ENCODE measurements around the gene PLAAT5. TPM values are rescaled to one million over a fixed set of nuclear protein-coding genes. Genes with fewer than 3 reads are reported as not detected.
"Not testable (repeated sequence)": the region's sequence is repeated elsewhere in the genome, so short reads cannot be mapped to it uniquely, and the experiment has no call there.

PLAAT5 gene
- total RNA-seq (2014; rRNA removed; shearing (Covaris generic)): 0.06 TPM in 1 of 2 replicates, not detected in the other

- Histone ChIP-seq H3K9me3 (replicated peaks) (peaks cover 4% of the 10 kb centered on the region; the same call in 1 of the 2 replicates), H3K27ac (peak within 1 kb of the TSS; percentile 57; the same call in 1 of the 2 replicates), H3K4me3 (no peak within 1 kb of the TSS), H3K36me3 (no peaks in the 10 kb centered on the region), H3K4me1 (peaks cover 23% of the 10 kb centered on the region), H3K27me3 (no peaks in the 10 kb centered on the region)
- no peak for DNase-seq
Observed at GRCh38 chr11:63490551-63491239, at the start of gene PLAAT5. Gene PLAAT5 (minus strand): TSS chr11:63491167. CDS start chr11:63491034, 133 bp downstream.

GRCh38 chr11:63537293-63538101 lies 46.5 kb upstream of the PLAAT5 start:
- Histone ChIP-seq H3K27me3 (no peaks in the 10 kb centered on the region), H3K27ac (no peak overlapping the region), H3K4me3 (no peak overlapping the region), H3K4me1 (no peaks in the 10 kb centered on the region), H3K36me3 (no peaks in the 10 kb centered on the region), H3K9me3 (replicated peaks) (no peaks in the 10 kb centered on the region)
- no peak for DNase-seq

DNA sequence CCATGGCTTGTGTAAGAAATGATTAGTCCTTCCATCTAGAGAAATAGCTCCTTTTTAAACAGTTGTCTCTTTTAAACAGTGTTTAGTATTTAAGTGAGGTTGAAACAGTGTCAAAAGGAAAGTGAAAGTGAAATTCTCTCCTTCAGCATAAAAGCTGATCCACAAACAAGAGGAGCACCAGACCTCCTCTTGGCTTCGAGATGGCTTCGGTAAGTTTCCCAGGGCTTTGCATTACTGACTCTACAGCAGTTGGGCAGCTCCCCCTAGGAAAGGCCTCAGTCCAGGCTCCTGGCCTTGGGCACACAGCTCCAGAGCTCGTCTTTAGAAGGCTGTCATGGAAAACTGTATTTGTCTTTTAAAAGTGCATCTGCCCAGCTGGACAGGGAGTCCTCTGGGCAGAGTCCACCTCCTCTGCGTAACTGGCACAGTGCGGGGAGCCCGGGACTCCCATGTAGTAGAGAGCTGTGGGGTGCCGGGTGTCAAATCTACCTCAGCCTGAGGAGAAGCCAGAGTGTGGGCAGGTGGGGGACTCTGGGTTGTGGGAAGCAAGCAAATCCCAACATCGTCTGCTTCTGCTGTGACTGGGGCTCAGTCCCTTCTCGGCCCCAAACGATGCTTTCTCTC lies 45.8 kb upstream of the PLAAT5 start, which contains the start of gene PLAAT4:
Gene PLAAT4, plus strand, starts transcription at position 140 of the 624 bp plus-strand sequence. Its CDS starts 61 bp downstream, at position 201.
- Histone ChIP-seq H3K4me3 (no peak within 1 kb of the TSS), H3K27me3 (no peaks in the 10 kb centered on the region), H3K4me1 (no peaks in the 10 kb centered on the region), H3K27ac (no peak within 1 kb of the TSS), H3K36me3 (no peaks in the 10 kb centered on the region), H3K9me3 (replicated peaks) (no peaks in the 10 kb centered on the region)
- peak in 1 of 2 experiments; percentile 15 for DNase-seq

- Histone ChIP-seq H3K9me3 (replicated peaks) (no peaks in the 10 kb centered on the region), H3K27ac (no peak overlapping the region), H3K27me3 (no peaks in the 10 kb centered on the region), H3K36me3 (no peaks in the 10 kb centered on the region), H3K4me3 (no peak overlapping the region), H3K4me1 (peaks cover 5% of the 10 kb centered on the region; the same call in 1 of the 2 replicates)
- DNase-seq: no peak
Observed at GRCh38 chr11:63535734-63536133, 44.8 kb upstream of the PLAAT5 start.

- H3K27me3 ChIP-seq: no peaks in the 10 kb centered on the region
- peaks cover 5% of the 10 kb centered on the region; the same call in 1 of the 2 replicates for H3K4me1 ChIP-seq
- H3K4me3 ChIP-seq: no peak overlapping the region
- no peaks in the 10 kb centered on the region for H3K9me3 ChIP-seq (replicated peaks)
- no peak for DNase-seq
- H3K27ac ChIP-seq: no peak overlapping the region
- H3K36me3 ChIP-seq: no peaks in the 10 kb centered on the region
Observed at GRCh38 chr11:63534895-63535461, 44.0 kb upstream of the PLAAT5 start.

- Histone ChIP-seq H3K9me3 (replicated peaks) (no peaks in the 10 kb centered on the region), H3K36me3 (no peaks in the 10 kb centered on the region), H3K27me3 (no peaks in the 10 kb centered on the region), H3K27ac (no peak overlapping the region), H3K4me3 (no peak overlapping the region), H3K4me1 (peaks cover 5% of the 10 kb centered on the region; the same call in 1 of the 2 replicates)
- no peak for DNase-seq
Observed at GRCh38 chr11:63534076-63534475, 43.1 kb upstream of the PLAAT5 start.

- H3K27me3 ChIP-seq: no peaks in the 10 kb centered on the region
- H3K27ac ChIP-seq: no peak overlapping the region
- H3K9me3 ChIP-seq (replicated peaks): no peaks in the 10 kb centered on the region
- DNase-seq: no peak
- H3K4me1 ChIP-seq: peaks cover 5% of the 10 kb centered on the region; the same call in 1 of the 2 replicates
- no peaks in the 10 kb centered on the region for H3K36me3 ChIP-seq
- no peak overlapping the region for H3K4me3 ChIP-seq
Observed at GRCh38 chr11:63532799-63533475, 42.0 kb upstream of the PLAAT5 start.

DNA sequence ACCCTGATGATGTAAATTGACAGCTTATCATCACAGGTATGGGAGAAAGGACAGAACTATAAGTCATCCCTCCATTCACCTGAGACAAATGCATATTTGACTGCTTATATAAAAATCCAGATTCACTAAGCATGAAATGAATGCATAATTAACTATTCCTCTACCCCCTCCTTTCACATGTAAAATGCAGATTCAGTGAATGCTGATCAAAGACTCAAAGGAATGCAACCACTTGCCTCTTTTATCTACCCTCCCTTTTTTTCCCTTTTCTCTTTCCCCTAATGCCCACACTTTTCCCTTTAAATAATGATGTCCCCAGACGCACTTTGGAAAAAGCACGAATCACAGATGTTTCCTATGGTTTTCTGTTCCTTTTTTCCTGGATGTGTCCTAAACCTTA lies 41.1 kb upstream of the PLAAT5 start:
- H3K27ac ChIP-seq: no peak overlapping the region

DNA sequence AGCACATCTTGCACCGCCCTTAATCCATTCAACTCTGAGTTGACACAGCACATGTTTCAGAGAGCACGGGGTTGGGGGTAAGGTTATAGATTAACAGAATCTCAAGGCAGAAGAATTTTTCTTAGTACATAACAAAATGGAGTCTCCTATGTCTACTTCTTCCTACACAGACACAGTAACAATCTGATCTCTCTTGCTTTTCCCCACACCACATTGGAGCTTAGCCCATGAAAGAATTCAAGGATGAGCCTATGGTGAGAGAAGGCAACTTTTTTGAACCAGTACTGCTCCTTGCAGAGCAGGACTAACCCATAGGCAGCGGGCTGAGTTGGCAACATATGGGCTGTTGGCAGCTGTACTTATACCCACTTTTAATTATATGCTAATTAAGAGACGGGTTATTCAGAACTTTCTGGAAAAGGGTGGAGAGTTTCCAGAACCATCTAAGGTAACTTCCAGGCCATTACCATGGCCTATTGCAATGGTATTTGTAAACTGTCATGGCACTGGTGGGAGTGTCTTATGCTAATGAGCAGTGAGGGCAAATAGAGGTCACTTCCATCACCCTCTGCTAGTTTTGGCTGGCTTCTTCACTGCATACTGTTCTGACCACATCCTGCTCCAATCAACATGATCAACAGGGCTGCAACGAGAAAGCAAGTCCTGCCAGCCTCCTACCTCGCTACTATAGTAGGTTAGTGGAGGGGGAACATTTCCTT lies 40.3 kb upstream of the PLAAT5 start:
- peak; percentile 25 to 48 for DNase-seq
- not testable (repeated sequence) for H3K9me3 ChIP-seq (replicated peaks); H3K4me1 ChIP-seq; H3K4me3 ChIP-seq; H3K27me3 ChIP-seq; H3K27ac ChIP-seq; H3K36me3 ChIP-seq

More for the DNA sequence above, 41.1 kb upstream of the PLAAT5 start:
- no peaks in the 10 kb centered on the region for H3K36me3 ChIP-seq
- no peak overlapping the region for H3K4me3 ChIP-seq
- H3K9me3 ChIP-seq (replicated peaks): no peaks in the 10 kb centered on the region
- H3K4me1 ChIP-seq: peaks cover 5% of the 10 kb centered on the region
- DNase-seq: no peak
- no peaks in the 10 kb centered on the region for H3K27me3 ChIP-seq

DNA sequence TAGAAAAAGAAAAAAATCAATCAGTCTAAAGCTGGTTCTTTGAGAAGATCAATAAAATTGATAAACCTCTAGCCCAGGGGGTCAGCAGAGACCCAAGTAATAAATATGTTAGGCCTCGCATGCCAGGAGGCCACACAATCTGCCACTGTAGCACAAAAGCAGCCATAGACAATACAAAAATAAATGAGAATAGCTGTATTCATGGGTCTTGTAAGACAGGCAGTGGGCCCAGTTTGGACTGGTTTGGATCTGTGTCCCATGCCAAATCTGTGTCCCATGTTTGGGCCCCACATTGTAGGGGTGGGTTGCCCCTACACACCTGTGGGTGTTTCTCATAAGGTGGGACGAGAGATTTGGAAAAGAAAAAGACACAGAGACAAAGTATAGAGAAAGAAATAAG lies 39.1 kb upstream of the PLAAT5 start:
- no peaks in the 10 kb centered on the region for H3K27me3 ChIP-seq
- no peaks in the 10 kb centered on the region for H3K36me3 ChIP-seq
- H3K9me3 ChIP-seq (replicated peaks): no peaks in the 10 kb centered on the region
- H3K4me3 ChIP-seq: no peak overlapping the region
- peaks cover 5% of the 10 kb centered on the region for H3K4me1 ChIP-seq
- no peak for DNase-seq
- H3K27ac ChIP-seq: no peak overlapping the region

DNA sequence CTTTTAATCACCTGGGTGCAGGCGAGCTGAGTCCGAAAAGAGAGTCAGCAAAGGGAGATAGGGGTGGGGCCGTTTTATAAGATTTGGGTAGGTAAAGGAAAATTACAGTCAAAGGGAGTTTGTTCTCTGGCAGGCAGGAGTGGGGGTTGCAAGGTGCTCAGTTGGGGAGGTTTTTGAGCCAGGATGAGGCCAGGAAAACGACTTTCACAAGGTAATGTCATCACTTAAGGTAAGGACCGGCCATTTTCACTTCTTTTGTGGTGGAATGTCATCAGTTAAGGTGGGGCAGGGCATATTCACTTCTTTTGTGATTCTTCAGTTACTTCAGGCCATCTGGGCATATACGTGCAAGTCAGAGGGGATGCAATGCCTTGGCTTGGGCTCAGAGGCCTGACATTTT lies 38.4 kb upstream of the PLAAT5 start:
- not testable (repeated sequence) for H3K4me3 ChIP-seq; H3K36me3 ChIP-seq; H3K4me1 ChIP-seq; DNase-seq; H3K27ac ChIP-seq; H3K9me3 ChIP-seq (replicated peaks); H3K27me3 ChIP-seq

GRCh38 chr11:63528729-63529278 lies 37.8 kb upstream of the PLAAT5 start:
- not testable (repeated sequence) for H3K27ac ChIP-seq; H3K36me3 ChIP-seq; H3K4me3 ChIP-seq; H3K4me1 ChIP-seq; DNase-seq; H3K9me3 ChIP-seq (replicated peaks); H3K27me3 ChIP-seq

GRCh38 chr11:63528156-63528555 lies 37.2 kb upstream of the PLAAT5 start:
- not testable (repeated sequence) for H3K27me3 ChIP-seq; H3K4me3 ChIP-seq; H3K36me3 ChIP-seq; H3K9me3 ChIP-seq (replicated peaks); DNase-seq; H3K27ac ChIP-seq; H3K4me1 ChIP-seq
